ENCODE results near the gene RTKN2. TPM values are rescaled to one million over a fixed set of nuclear protein-coding genes. Genes with fewer than 3 reads are reported as not detected.

RTKN2 gene
- total and polyA plus RNA-seq, 3 donors from 2014 or later, result 6.3 to 9.1 (median 7.5) TPM

DNA sequence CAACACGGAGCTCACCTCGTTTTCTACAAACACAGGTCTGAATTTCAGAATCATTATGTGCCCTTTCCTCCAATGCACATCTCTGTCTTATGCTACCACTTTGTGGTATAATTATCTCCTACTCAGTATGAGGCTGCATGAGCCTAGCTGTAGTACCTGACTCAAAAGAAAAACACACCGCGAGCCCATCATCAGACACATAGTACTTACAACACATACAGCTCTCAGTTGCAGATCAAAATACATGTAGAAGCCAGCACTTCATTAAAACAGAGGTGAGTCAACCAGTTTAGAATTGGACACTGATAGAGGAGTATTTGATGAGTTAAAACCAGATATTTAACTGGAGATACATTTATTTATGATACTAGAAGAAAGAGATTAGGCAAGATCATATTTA, 1.4 kb upstream of the RTKN2 start:
- DNase-seq, result no peak
- H3K27ac ChIP-seq, result no peak overlapping the region
- H3K27me3 ChIP-seq, result no peaks in the 10 kb centered on the region
- H3K9me3 ChIP-seq, result no peaks in the 10 kb centered on the region
- peaks cover 6% of the 10 kb centered on the region for H3K4me1 ChIP-seq
- TF ChIP-seq, protein P1, sequence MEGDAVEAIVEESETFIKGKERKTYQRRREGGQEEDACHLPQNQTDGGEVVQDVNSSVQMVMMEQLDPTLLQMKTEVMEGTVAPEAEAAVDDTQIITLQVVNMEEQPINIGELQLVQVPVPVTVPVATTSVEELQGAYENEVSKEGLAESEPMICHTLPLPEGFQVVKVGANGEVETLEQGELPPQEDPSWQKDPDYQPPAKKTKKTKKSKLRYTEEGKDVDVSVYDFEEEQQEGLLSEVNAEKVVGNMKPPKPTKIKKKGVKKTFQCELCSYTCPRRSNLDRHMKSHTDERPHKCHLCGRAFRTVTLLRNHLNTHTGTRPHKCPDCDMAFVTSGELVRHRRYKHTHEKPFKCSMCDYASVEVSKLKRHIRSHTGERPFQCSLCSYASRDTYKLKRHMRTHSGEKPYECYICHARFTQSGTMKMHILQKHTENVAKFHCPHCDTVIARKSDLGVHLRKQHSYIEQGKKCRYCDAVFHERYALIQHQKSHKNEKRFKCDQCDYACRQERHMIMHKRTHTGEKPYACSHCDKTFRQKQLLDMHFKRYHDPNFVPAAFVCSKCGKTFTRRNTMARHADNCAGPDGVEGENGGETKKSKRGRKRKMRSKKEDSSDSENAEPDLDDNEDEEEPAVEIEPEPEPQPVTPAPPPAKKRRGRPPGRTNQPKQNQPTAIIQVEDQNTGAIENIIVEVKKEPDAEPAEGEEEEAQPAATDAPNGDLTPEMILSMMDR (IDR thresholded peaks at IDR 0.05), result no peak
- no peak for TF ChIP-seq POLR2A (IDR thresholded peaks at IDR 0.05)
- H3K36me3 ChIP-seq (ENCODE audit: low read depth, missing control alignments), result no peaks in the 10 kb centered on the region
- WGBS, 2 donors, result 53 to 70% methylated on average over 4 of the region's 4 CpGs
- intact Hi-C loops (cut with DNase I; ENCODE audit: low total_unique reads), result no loop called here
- H3K4me3 ChIP-seq, result no peak overlapping the region

DNA sequence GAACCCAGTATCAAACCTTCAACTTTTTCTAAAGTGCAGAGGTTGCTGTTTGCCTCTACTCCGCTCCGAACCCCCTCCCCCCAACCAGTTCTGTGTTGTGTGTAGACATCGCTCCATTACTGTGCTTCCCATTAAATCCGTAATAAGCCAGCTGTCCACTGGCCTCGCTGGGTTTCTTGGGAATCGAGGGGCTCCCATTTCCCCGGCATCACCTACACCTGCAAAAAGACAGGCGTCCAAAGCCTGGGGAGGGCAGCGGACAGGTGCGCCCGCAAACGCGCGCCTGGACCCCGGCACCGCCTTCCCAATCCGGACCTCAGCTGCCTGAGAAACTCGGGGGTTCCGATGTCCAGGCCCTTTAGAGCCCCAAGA, 631 bp downstream of the RTKN2 start:
- 2 to 3% methylated on average over 6 to 19 of the region's 19 CpGs for WGBS, 2 donors
- Histone ChIP-seq H3K27ac (peak overlapping the region in 1 of 2 donors; percentile 26), H3K36me3 (ENCODE audit: low read depth, missing control alignments) (no peaks in the 10 kb centered on the region), H3K4me1 (peaks cover 6% of the 10 kb centered on the region), H3K27me3 (no peaks in the 10 kb centered on the region), H3K9me3 (no peaks in the 10 kb centered on the region), H3K4me3 (peak overlapping the region; percentile 64 to 78)
- no peak for DNase-seq
- TF ChIP-seq, protein P1 (IDR thresholded peaks at IDR 0.05), result no peak
- TF ChIP-seq POLR2A (IDR thresholded peaks at IDR 0.05), result no peak
- intact Hi-C loops (cut with DNase I; ENCODE audit: low total_unique reads), result no loop called here

DNA sequence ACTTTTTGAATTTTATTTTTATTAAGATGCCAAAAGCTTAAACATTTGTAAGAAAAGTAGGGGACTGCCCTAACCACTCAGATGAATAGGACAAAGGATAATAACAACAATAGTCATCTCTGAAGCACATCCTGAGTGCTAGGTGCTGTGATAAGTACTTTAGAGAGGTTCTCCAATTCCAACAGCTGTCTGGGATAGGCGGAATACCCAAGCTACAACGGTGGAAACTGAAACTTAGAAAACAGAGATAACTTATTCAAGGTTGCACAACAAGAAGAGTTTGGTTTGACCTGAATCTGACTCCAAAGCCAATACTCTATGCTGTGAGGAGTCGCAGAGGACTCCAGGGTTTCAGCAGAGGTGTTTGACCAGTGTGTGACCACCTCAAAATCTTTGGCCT, 2.0 kb downstream of the RTKN2 start:
- intact Hi-C loops (cut with DNase I; ENCODE audit: low total_unique reads), result no loop called here
- TF ChIP-seq, protein P1 (IDR thresholded peaks at IDR 0.05), result no peak
- TF ChIP-seq POLR2A (IDR thresholded peaks at IDR 0.05), result no peak
- WGBS, 2 donors, result 46 to 50% methylated on average over 3 of the region's 3 CpGs

DNA sequence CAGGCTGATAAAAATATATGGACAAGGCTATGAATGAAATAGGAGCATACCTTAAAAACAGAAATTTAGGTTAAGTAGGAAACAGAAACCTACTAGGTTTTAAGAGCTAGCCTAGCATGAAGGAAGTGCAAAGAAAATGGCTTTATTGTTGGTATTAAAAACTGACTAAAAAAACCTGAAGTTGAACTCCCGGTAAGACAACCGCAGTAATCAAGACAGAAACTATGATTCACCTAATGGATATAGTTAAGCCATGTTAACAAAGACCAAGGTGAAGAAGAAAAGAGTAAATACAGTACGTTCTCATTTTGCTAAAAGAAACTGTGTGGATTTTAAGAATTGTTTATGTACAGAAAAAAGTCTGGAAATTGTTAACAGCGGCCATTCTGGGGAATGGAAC, 2.5 kb downstream of the RTKN2 start:
- intact Hi-C loops (cut with DNase I; ENCODE audit: low total_unique reads), result no loop called here
- peaks cover 6% of the 10 kb centered on the region for H3K4me1 ChIP-seq
- no peak overlapping the region for H3K27ac ChIP-seq

More for the DNA sequence above, 2.0 kb downstream of the RTKN2 start:
- Histone ChIP-seq H3K4me3 (no peak overlapping the region), H3K36me3 (ENCODE audit: low read depth, missing control alignments) (no peaks in the 10 kb centered on the region), H3K27ac (no peak overlapping the region), H3K27me3 (no peaks in the 10 kb centered on the region), H3K9me3 (no peaks in the 10 kb centered on the region), H3K4me1 (peaks cover 6% of the 10 kb centered on the region)
- DNase-seq, result no peak

More for the DNA sequence above, 2.5 kb downstream of the RTKN2 start:
- 62 to 84% methylated on average over 4 of the region's 4 CpGs for WGBS, 2 donors
- Histone ChIP-seq H3K4me3 (no peak overlapping the region), H3K9me3 (no peaks in the 10 kb centered on the region), H3K27me3 (no peaks in the 10 kb centered on the region), H3K36me3 (ENCODE audit: low read depth, missing control alignments) (no peaks in the 10 kb centered on the region)
- TF ChIP-seq POLR2A (IDR thresholded peaks at IDR 0.05), result no peak
- TF ChIP-seq, protein P1 (IDR thresholded peaks at IDR 0.05), result no peak
- no peak for DNase-seq
